ENCODE results near the gene ZNF526.

- TF ChIP-seq POLR2AphosphoS5 (IDR thresholded peaks at IDR 0.05; ENCODE audit: low read depth, low read length) (no peak), POLR2A (IDR thresholded peaks at IDR 0.05; ENCODE audit: low read depth, low read length) (no peak), TAF1 (IDR thresholded peaks at IDR 0.05; ENCODE audit: borderline replicate concordance, low read depth, low read length) (no peak)
These were observed 21.3 kb upstream of the ZNF526 start for GRCh38 chr19:42198676-42199439.
